Sigmoid colon (tissue), 4 donors: ENCODE measurements around the gene CARD6.
"Not testable (repeated sequence)": the region's sequence is repeated elsewhere in the genome, so short reads cannot be mapped to it uniquely, and the experiment has no call there.

Source experiments
- EP300 ChIP-seq, 4 donors: sonication (generic); formaldehyde crosslinking; IDR thresholded peaks; one replicate each; pipeline ENCODE4 v1.6.1; 2017; ENCODE audit warnings: antibody characterized with exemption in 4 of 4
- POLR2A ChIP-seq, 2 donors: fragments of 450-650 bp; IDR thresholded peaks; one replicate each; pipeline ENCODE4 v1.6.1; 2016; ENCODE audit warnings: antibody characterized with exemption in 2 of 2, mild to moderate bottlenecking in 2 of 2, moderate library complexity in 2 of 2
- POLR2AphosphoS5 ChIP-seq, 4 donors: sonication (generic); formaldehyde crosslinking; IDR thresholded peaks; one replicate each; pipeline ENCODE4 v1.6.1; 2017; ENCODE audit warnings: antibody characterized with exemption in 4 of 4
- TF ChIP-seq, protein P1 (sequence below), 4 experiments: fragments of 450-650 bp in 3 of 4; fragments of 200-600 bp in 1 of 4; IDR thresholded peaks; one replicate each; pipeline ENCODE4 v1.5.1; 2016 to 2019; ENCODE audit warnings: antibody characterized with exemption in 4 of 4, mild to moderate bottlenecking in 3 of 4, moderate library complexity in 2 of 4

DNA sequence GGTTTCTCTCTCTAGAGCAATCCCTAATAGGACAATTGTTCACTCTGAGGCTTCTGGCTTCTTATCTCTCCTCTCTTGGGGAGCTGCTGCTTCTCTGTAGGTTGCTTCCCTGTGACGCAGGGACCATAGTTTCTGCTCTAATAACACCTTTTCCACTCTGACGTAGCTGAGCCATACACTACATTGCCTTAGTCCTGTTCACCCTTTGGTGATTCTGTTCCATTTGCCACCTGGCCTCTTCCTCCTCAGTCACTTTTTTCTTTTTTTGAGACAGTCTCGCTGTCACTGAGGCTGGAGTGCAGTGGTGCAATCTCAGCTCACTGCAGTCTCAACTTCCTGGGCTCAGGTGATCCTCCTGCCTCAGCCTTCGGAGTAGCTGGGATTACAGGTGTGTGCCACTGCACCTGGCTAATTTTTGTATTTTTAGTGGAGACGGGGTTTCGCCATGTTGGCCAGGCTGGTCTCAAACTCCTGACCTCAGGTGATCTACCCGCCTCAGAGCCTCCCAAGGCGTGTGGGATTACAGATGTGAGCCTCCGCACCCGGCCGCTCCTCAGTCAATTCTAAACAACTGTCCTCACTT, 15.6 kb upstream of the CARD6 start:
- not testable (repeated sequence) for TF ChIP-seq EP300, POLR2A, POLR2AphosphoS5 (IDR thresholded peaks at IDR 0.05)
- TF ChIP-seq, protein P1, sequence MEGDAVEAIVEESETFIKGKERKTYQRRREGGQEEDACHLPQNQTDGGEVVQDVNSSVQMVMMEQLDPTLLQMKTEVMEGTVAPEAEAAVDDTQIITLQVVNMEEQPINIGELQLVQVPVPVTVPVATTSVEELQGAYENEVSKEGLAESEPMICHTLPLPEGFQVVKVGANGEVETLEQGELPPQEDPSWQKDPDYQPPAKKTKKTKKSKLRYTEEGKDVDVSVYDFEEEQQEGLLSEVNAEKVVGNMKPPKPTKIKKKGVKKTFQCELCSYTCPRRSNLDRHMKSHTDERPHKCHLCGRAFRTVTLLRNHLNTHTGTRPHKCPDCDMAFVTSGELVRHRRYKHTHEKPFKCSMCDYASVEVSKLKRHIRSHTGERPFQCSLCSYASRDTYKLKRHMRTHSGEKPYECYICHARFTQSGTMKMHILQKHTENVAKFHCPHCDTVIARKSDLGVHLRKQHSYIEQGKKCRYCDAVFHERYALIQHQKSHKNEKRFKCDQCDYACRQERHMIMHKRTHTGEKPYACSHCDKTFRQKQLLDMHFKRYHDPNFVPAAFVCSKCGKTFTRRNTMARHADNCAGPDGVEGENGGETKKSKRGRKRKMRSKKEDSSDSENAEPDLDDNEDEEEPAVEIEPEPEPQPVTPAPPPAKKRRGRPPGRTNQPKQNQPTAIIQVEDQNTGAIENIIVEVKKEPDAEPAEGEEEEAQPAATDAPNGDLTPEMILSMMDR (IDR thresholded peaks at IDR 0.05): not testable (repeated sequence)
